GM12878 (cell line): Measurements from ENCODE around the gene ING1. TPM values are rescaled to one million over a fixed set of nuclear protein-coding genes. Genes with fewer than 3 reads are reported as not detected.

Experiments used
- BMI1 ChIP-seq: fragments of 450-650 bp; IDR thresholded peaks from 2 replicates; pipeline ENCODE4 v1.6.1; 2016; ENCODE audit warnings: mild to moderate bottlenecking, moderate library complexity, borderline replicate concordance
- BRCA1 ChIP-seq: IDR thresholded peaks from 2 replicates; pipeline ENCODE4 v1.6.1; 2011; ENCODE audit warnings: low read depth, low read length, improper control_type of control experiment
- CTCF ChIP-seq, 3 experiments: IDR thresholded peaks in 2 of 3; conservative IDR thresholded peaks in 1 of 3; 2 replicates each; pipeline ENCODE4 v1.5.1; 2011; ENCODE audit warnings: low read depth in 3 of 3, low read length in 3 of 3, mild to moderate bottlenecking in 3 of 3, control low read depth in 2 of 3, moderate library complexity in 2 of 3, inconsistent platforms in 1 of 3, mixed read lengths in 1 of 3; ENCODE audit not compliant: control insufficient read depth in 2 of 3, insufficient read depth in 1 of 3; ENCODE audit errors: extremely low read depth in 1 of 3
- HDAC6 ChIP-seq: fragments of 200-600 bp; sonication (generic); IDR thresholded peaks from one replicate; pipeline ENCODE4 v1.8.0; 2017; ENCODE audit warnings: antibody characterized with exemption; ENCODE audit not compliant: unreplicated experiment
- MLLT1 ChIP-seq: fragments of 450-650 bp; IDR thresholded peaks from 2 replicates; pipeline ENCODE4 v1.6.1; 2016; ENCODE audit warnings: mild to moderate bottlenecking
- NR2F1 ChIP-seq: fragments of 450-650 bp; conservative IDR thresholded peaks from 2 replicates; pipeline ENCODE4 v1.6.1; 2017; ENCODE audit warnings: mild to moderate bottlenecking
- SPI1 ChIP-seq: IDR thresholded peaks from 2 replicates; pipeline ENCODE4 v1.6.1; 2011; ENCODE audit warnings: low read depth, mild to moderate bottlenecking, low read length, moderate library complexity, borderline replicate concordance; ENCODE audit not compliant: insufficient read depth
- polyA plus RNA-seq, 11 experiments: library from polyadenylated mRNA; depleted of rRNA in 4 of 11; unstranded in 6 of 11; stranded (reverse) in 5 of 11; fragments of >200 nt; fragmentation: Nextera tagmentation in 4 of 11; fragmentation: Illumina TruSeq in 1 of 11; extraction: Ambion mirVana in 4 of 11; extraction: Trizol in 1 of 11; gene quantifications; 1 replicate in 1 of 11; 2 replicates in 10 of 11; pipeline versions ENCODE4 v1.2.1 to v1.2.3, GENCODE V29; 2011 to 2016; ENCODE audit warnings: inconsistent platforms in 2 of 11, missing spikeins in 2 of 11, low read depth in 1 of 11
- total RNA-seq, 4 experiments: library from RNA; depleted of rRNA in 3 of 4; stranded (reverse); fragments of >200 nt in 3 of 4; fragmentation: Illumina TruSeq in 1 of 4; extraction: Trizol in 1 of 4; gene quantifications; 2 replicates each; pipeline versions ENCODE4 v1.2.1 to v1.2.3, GENCODE V29; 2013 to 2021

Gene ING1
- total and polyA plus RNA-seq, 10 of the 15 experiments (the other 5 are each of a cell fraction or from before 2014, with no cell fraction given), result 1.3 to 20.4 (median 13.1) TPM

GRCh38 chr13:110713981-110714796, 689 bp downstream of the ING1 start (continued):
- TF ChIP-seq NR2F1 (0 out of 2 replicates have a peak, but pooled peaks have one; percentile 11), BRCA1 (no peak), HDAC6 (no peak), MLLT1 (no peak), BMI1 (no peak), SPI1 (no peak), CTCF (IDR thresholded peaks at IDR 0.05 in 2 of 3, conservative IDR thresholded peaks at IDR 0.05 in 1 of 3; ENCODE audit: control insufficient read depth in 2 of 3, extremely low read depth in 1 of 3, insufficient read depth in 1 of 3, low read depth in 3 of 3, low read length in 3 of 3) (peak; percentile 30 to 56 (median 31); a peak in 5 of 6 replicates)
